GM03348 (cell line): ENCODE measurements around the gene ZNF74.
"Not testable (repeated sequence)": the region's sequence is repeated elsewhere in the genome, so short reads cannot be mapped to it uniquely, and the experiment has no call there.

ENCODE experiments used
- DNase-seq: peaks from one replicate; pipeline ENCODE4 v3.0.0; 2012; ENCODE audit warnings: low spot score

ZNF74 gene

DNA sequence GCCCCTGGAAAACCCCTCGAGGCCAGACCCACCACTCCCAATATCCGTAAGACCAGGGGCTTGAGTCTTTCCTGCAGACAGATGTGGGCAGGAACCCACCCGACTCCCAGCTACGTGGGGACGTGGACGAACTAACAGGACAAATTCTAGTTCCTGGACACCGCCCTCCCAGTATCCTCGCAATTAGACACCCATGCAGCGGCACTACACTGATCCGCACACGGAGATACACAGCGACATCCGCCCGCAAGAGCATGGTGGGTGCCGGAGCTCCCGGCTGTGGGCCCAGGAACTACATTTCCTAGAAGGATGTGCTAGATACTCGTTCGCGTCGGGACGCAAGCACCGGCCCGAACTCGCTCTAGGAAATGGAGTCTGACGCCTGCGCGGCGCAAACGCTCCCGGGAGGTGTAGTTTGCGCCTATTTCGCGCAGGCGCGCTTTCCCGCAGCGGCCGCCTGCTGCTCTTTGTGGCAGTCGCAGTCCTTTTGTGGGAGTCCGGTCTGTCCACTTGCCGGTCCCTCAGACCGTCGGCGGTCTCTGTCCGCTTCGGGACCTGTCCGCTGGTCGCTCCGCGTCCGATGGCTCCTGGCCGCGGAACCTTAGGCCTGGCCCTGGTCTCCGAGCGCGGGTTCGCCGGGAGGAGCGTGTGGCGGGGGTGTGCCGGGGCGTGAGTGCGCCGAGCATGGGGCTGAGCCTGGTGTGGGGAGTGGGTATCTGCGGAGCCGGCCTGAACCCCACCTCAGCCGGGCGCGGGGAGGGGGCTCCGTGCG, at the start of gene ZNF74:
ZNF74 (plus strand) TSS at position 447 of the 772 bp plus-strand sequence. CDS start 478 bp downstream, outside the sequence.
- peak; percentile 94 for DNase-seq

- not testable (repeated sequence) for DNase-seq
Measured at GRCh38 chr22:20346553-20346952, 47.4 kb upstream of the ZNF74 start.

GRCh38 chr22:20352536-20352935, 41.4 kb upstream of the ZNF74 start:
- not testable (repeated sequence) for DNase-seq

- DNase-seq: no peak
Measured at GRCh38 chr22:20354238-20354975, 39.5 kb upstream of the ZNF74 start.

DNA sequence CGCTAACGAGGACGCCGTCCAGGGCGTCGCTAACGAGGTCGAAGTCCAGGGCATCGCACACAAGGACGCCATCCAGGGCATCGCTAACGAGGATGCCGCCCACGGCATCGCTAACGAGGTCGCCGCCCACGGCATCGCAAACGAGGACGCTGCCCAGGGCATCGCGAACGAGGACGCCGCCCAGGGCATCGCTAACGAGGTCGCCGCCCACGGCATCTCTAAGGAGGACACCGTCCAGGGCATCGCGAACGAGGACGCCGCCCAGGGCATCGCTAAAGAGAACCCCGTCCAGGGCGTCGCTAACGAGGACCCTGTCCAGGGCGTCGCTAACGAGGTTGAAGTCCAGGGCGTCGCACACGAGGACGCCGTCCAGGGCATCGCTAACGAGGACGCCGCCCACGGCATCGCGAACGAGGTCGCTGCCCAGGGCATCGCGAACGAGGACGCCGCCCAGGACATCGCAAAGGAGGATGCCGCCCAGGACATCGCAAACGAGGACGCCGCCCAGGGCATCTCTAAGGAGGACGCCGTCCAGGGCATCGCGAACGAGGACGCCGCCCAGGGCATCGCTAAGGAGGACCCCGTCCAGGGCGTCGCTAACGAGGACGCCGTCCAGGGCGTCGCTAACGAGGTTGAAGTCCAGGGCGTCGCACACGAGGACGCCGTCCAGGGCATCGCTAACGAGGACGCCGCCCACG, 37.9 kb upstream of the ZNF74 start:
- DNase-seq: not testable (repeated sequence)

GRCh38 chr22:20356906-20357305, 37.0 kb upstream of the ZNF74 start:
- not testable (repeated sequence) for DNase-seq

GRCh38 chr22:20357967-20358366, 36.0 kb upstream of the ZNF74 start:
- not testable (repeated sequence) for DNase-seq

DNA sequence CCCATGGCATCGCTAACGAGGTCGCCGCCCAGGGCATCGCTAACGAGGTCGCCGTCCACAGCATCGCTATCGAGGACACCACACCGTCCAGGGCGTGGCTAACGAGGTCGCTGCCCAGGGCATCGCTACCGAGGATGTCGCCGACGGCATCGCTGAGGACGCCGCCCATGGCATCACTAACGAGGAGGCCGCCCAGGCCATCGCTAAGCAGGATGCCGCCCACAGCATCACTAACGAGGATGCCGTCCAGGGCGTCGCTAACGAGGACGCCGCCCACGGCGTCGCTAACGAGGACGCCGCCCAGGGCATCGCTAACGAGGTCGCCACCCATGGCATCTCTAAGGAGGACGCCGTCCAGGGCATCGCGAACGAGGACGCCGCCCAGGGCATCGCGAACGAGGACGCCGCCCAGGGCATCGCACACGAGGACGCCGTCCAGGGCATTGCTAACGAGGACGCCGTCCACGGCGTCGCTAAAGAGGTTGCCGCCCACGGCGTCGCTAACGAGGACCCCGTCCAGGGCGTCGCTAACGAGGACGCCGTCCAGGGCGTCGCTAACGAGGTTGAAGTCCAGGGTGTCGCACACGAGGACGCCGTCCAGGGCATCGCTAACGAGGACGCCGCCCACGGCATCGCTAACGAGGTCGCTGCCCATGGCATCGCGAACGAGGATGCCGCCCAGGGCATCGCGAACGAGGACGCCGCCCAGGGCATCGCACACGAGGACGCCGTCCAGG, 35.3 kb upstream of the ZNF74 start:
- DNase-seq: not testable (repeated sequence)

DNA sequence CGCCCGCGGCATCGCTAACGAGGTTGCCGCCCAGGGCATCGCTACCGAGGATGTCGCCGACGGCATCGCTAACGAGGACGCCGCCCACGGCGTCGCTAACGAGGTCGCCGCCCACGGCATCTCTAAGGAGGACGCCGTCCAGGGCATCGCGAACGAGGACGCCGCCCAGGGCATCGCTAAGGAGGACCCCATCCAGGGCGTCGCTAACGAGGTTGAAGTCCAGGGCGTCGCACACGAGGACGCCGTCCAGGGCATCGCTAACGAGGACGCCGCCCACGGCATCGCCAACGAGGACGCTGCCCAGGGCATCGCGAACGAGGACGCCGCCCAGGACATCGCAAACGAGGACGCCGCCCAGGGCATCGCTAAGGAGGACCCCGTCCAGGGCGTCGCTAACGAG, 33.7 kb upstream of the ZNF74 start:
- not testable (repeated sequence) for DNase-seq

DNA sequence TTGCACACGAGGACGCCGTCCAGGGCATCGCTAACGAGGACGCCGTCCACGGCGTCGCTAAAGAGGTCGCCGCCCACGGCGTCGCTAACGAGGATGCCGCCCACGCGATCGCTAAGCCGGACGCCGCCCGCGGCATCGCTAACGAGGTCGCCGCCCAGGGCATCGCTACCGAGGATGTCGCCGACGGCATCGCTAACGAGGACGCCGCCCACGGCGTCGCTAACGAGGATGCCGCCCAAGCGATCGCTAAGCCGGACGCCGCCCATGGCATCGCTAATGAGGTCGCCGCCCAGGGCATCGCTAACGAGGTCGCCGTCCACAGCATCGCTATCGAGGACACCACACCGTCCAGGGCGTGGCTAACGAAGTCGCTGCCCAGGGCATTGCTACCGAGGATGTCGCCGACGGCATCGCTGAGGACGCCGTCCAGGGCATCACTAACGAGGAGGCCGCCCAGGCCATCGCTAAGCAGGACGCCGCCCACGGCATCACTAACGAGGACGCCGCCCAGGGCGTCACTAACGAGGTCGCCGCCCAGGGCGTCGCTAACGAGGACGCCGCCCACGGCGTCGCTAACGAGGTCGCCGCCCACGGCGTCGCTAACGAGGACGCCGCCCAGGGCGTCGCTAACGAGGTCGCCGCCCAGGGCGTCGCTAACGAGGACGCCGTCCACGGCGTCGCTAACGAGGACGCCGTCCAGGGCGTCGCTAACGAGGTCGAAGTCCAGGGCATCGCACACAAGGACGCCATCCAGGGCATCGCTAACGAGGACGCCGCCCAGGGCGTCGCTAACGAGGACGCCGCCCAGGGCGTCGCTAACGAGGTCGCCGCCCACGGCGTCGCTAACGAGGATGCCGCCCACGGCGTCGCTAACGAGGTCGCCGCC, 32.8 kb upstream of the ZNF74 start:
- DNase-seq: not testable (repeated sequence)

DNA sequence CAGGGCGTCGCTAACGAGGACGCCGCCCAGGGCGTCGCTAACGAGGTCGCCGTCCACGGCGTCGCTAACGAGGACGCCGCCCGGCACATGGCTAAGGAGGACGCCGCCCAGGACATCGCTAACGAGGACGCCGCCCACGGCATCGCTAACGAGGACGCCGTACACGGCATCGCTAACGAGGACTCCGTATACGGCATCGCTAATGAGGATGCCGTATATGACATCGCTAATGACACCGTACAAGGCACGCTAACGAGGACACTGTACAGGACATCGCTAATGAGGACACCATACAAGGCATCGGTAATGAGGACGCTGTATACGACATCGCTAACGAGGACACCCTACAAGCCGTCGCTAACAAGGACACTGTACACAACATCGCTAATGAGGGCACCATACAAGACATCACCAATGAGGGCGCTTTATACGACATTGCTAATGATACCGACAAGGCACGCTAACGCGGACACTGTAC, 32.2 kb upstream of the ZNF74 start:
- DNase-seq: not testable (repeated sequence)

GRCh38 chr22:20362403-20362802, 31.5 kb upstream of the ZNF74 start:
- not testable (repeated sequence) for DNase-seq

GRCh38 chr22:20364335-20365260, 29.4 kb upstream of the ZNF74 start:
- DNase-seq: peak; percentile 10

DNA sequence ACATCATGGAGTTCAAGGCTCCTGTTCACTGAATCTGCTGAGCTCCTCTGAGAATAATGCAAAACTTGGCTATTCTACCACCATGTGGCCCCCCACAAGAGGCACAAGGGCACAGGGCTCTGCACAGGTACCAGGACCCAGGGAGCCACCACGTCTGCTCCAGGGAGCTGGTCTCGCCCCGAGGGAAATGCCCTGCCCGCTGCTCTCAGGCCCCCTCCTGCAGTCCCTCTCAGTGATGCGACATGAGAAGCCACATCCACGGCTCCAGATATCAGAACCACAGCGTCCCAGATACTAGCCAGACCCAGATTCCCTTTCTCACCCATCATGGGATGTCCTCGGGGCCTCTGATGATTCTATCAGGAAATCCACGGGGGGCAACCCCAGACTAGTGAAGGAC, 27.1 kb upstream of the ZNF74 start:
- not testable (repeated sequence) for DNase-seq

DNA sequence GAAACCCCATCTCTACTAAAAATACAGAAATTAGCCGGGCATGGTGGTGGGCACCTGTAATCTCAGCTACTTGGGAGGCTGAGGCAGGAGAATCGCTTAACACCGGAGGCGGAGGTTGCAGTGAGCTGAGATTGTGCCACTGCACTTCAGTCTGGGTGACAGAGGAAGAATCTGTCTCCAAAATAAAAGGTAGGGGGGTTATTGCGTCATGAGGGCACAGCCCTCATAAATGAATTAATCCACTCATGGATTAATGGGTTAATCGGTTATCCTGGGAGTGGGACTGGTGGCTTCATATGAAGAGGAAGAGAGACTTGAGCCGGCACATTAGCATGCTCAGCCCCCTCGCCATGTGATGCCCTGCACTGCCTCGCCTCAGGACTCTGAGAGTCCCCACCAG, 25.1 kb upstream of the ZNF74 start:
- DNase-seq: not testable (repeated sequence)

GRCh38 chr22:20371687-20372086, 22.3 kb upstream of the ZNF74 start:
- DNase-seq: not testable (repeated sequence)

GRCh38 chr22:20372406-20372854, 21.5 kb upstream of the ZNF74 start:
- not testable (repeated sequence) for DNase-seq

GRCh38 chr22:20373195-20373706, 20.7 kb upstream of the ZNF74 start:
- not testable (repeated sequence) for DNase-seq

DNA sequence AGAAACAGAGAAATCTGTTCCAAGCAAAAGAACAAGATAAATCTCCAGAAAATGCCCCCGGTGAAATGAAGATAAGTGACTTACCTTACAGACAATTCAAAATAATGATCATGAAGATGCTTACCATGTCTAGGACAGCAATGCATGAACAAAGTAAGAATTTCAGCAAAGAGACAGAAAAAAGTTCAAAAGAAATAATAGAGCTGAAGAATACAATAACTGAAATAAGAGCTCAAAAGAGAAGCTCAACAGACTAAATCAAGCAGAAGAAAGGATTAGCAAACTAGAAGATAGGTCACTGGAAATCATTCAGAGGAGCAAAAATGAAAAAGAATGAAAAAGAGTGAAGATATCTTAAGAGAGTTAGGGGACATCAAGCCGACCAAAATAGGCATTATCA, 19.8 kb upstream of the ZNF74 start:
- not testable (repeated sequence) for DNase-seq
